Fibroblast of skin of right quadriceps (primary cell): ENCODE measurements around the gene DUSP11.
A peak's percentile ranks its signal among the peaks of the same experiment; 100 is the strongest.
"Not testable (repeated sequence)": the region's sequence is repeated elsewhere in the genome, so short reads cannot be mapped to it uniquely, and the experiment has no call there.

Source experiments
- DNase-seq: peaks from one replicate; pipeline ENCODE4 v3.0.0-alpha.2; 2013

Gene DUSP11

GRCh38 chr2:73770725-73771124 is 9.2 kb downstream of the DUSP11 start:
- no peak for DNase-seq

GRCh38 chr2:73766994-73767393 is 12.9 kb downstream of the DUSP11 start:
- DNase-seq, result no peak

- DNase-seq, result no peak
Measured at GRCh38 chr2:73766349-73766748, 13.6 kb downstream of the DUSP11 start.

GRCh38 chr2:73764945-73765344 is 15.0 kb downstream of the DUSP11 start:
- no peak for DNase-seq

- no peak for DNase-seq
Measured at GRCh38 chr2:73762571-73762970, 17.3 kb downstream of the DUSP11 start.

- DNase-seq, result no peak
Measured at GRCh38 chr2:73759904-73760303, 20.0 kb downstream of the DUSP11 start.

- DNase-seq, result peak; percentile 54
Measured at GRCh38 chr2:73759285-73759764, 20.6 kb downstream of the DUSP11 start.

- DNase-seq, result not testable (repeated sequence)
Measured at GRCh38 chr2:73754332-73754731, 25.6 kb downstream of the DUSP11 start.

- no peak for DNase-seq
Measured at GRCh38 chr2:73749314-73749713, 30.6 kb downstream of the DUSP11 start.

- no peak for DNase-seq
Measured at GRCh38 chr2:73746877-73747208, 33.1 kb downstream of the DUSP11 start.

- no peak for DNase-seq
Measured at GRCh38 chr2:73746015-73746876, 33.7 kb downstream of the DUSP11 start.

GRCh38 chr2:73740767-73741166 is 39.1 kb downstream of the DUSP11 start:
- no peak for DNase-seq

GRCh38 chr2:73739101-73739500 is 40.8 kb downstream of the DUSP11 start:
- DNase-seq, result no peak

GRCh38 chr2:73736855-73737779 is 42.8 kb downstream of the DUSP11 start, which contains the start of gene TPRKB:
TSS of gene TPRKB (minus strand) at chr2:73737345. CDS start at chr2:73734569, 2,776 bp downstream.
- DNase-seq, result peak; percentile 98

- no peak for DNase-seq
Measured at GRCh38 chr2:73736378-73736777, 43.5 kb downstream of the DUSP11 start.

- no peak for DNase-seq
Measured at GRCh38 chr2:73730810-73731209, 49.1 kb downstream of the DUSP11 start.

GRCh38 chr2:73728711-73729110 is 51.2 kb downstream of the DUSP11 start:
- DNase-seq, result no peak

- no peak for DNase-seq
Measured at GRCh38 chr2:73728043-73728442, 51.9 kb downstream of the DUSP11 start.

GRCh38 chr2:73726657-73727056 is 53.2 kb downstream of the DUSP11 start:
- not testable (repeated sequence) for DNase-seq

GRCh38 chr2:73718851-73719621 is 60.9 kb downstream of the DUSP11 start:
- no peak for DNase-seq

- DNase-seq, result no peak
Measured at GRCh38 chr2:73718421-73718820, 61.5 kb downstream of the DUSP11 start.

GRCh38 chr2:73717695-73718094 is 62.2 kb downstream of the DUSP11 start:
- DNase-seq, result not testable (repeated sequence)

- no peak for DNase-seq
Measured at GRCh38 chr2:73717251-73717606, 62.7 kb downstream of the DUSP11 start.
